ENCODE results near the gene SLC8A3.

GRCh38 chr14:70032016-70032415 lies 156.7 kb downstream of the SLC8A3 start:
- TF ChIP-seq POLR2AphosphoS5 (IDR thresholded peaks at IDR 0.05; ENCODE audit: low read depth, low read length) (no peak), TAF1 (IDR thresholded peaks at IDR 0.05; ENCODE audit: borderline replicate concordance, low read depth, low read length) (no peak), POLR2A (IDR thresholded peaks at IDR 0.05; ENCODE audit: low read depth, low read length) (no peak)

Data from GM12892 (cell line).